K562 (cell line): ENCODE measurements around the gene SOBP. TPM values are rescaled to one million over a fixed set of nuclear protein-coding genes. Genes with fewer than 3 reads are reported as not detected.

Experiments used
- CEBPG ChIP-seq, 3 experiments: fragments of 200-800 bp in 1 of 3; sonication (Bioruptor generic) in 1 of 3; sonication (generic) in 1 of 3; formaldehyde crosslinking in 1 of 3; IDR thresholded peaks in 2 of 3; conservative IDR thresholded peaks in 1 of 3; 2 replicates each; pipeline versions ENCODE4 v1.6.1 to v1.8.0; 2016 to 2022; ENCODE audit warnings: missing compliant biosample characterization in 2 of 3, missing genetic modification characterization in 2 of 3, mild to moderate bottlenecking in 1 of 3, missing genetic modification reagents in 1 of 3
- GABPA ChIP-seq: fragments of 200-800 bp; sonication (Bioruptor generic); conservative IDR thresholded peaks from 2 replicates; pipeline ENCODE4 v1.6.1; 2016; ENCODE audit warnings: low read depth, missing genetic modification characterization, missing compliant biosample characterization
- PTBP1 ChIP-seq: fragments of 200-400 bp; formaldehyde crosslinking; IDR thresholded peaks from 2 replicates; pipeline ENCODE4 v1.6.1; 2017; ENCODE audit warnings: low read depth, low read length
- SREBF2 ChIP-seq: sonication (generic); formaldehyde crosslinking; IDR thresholded peaks from 2 replicates; pipeline ENCODE4 v1.4.0; 2020; ENCODE audit warnings: mild to moderate bottlenecking, missing genetic modification reagents
- TBP ChIP-seq: optimal IDR thresholded peaks from 2 replicates; pipeline ENCODE3; 2011; ENCODE audit warnings: low read depth, low read length, improper control_type of control experiment
- ZNF239 ChIP-seq: fragments of 250-450 bp; sonication (Bioruptor Pico); IDR thresholded peaks from 2 replicates; pipeline ENCODE4 v1.4.0; 2020; ENCODE audit warnings: mild to moderate bottlenecking
- polyA plus RNA-seq, 8 experiments: library from polyadenylated mRNA; depleted of rRNA in 4 of 8; stranded (reverse) in 5 of 8; unstranded in 3 of 8; fragments of >200 nt; fragmentation: Nextera tagmentation in 2 of 8; fragmentation: Illumina TruSeq in 1 of 8; extraction: Ambion mirVana in 2 of 8; extraction: Trizol in 1 of 8; gene quantifications; 2 replicates each; pipeline versions ENCODE4 v1.2.1 to v1.2.3, GENCODE V29; 2011 to 2014; ENCODE audit warnings: inconsistent platforms in 1 of 8, missing spikeins in 1 of 8
- total RNA-seq, 7 experiments: library from RNA; depleted of rRNA in 6 of 7; stranded (reverse); fragments of >200 nt in 6 of 7; fragmentation: Illumina TruSeq in 2 of 7; extraction: Trizol in 2 of 7; gene quantifications; 2 replicates each; pipeline versions ENCODE4 v1.2.1 to v1.2.3, GENCODE V29; 2011 to 2021; ENCODE audit warnings: low replicate concordance in 1 of 7
- TF ChIP-seq, protein P1 (sequence below): fragments of 150-350 bp; conservative IDR thresholded peaks from 2 replicates; pipeline ENCODE4 v1.6.1; 2014; ENCODE audit warnings: low read length
- TF ChIP-seq, protein P2 (sequence below): sonication (generic); formaldehyde crosslinking; IDR thresholded peaks from 2 replicates; pipeline ENCODE4 v1.8.0; 2023; ENCODE audit warnings: mild to moderate bottlenecking, missing genetic modification reagents

SOBP gene
- total and polyA plus RNA-seq, 9 of the 15 experiments (the other 6 are each of a cell fraction or from before 2014, with no cell fraction given) = 0.16 TPM; not detected in 8

DNA sequence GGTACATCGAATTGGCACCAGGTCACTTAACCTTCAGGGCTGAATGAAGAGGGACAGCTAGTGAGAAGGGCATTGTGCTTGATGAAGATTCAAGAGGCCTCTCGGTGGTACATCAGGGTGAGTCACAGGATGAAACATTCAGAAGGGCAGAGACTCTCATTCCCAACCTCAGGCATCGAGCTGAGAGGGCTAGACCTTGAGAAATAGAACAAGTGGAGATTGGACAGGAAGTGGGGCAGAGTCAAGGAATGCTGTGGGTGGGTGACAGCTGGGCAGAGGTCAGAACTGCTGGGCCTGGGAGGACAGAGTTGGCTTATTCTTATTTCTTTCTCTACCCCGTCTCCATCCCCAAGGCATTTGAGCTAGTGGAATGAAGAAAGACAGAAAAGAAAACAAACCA is 208.2 kb downstream of the SOBP start (continued):
- TF ChIP-seq, protein P1, sequence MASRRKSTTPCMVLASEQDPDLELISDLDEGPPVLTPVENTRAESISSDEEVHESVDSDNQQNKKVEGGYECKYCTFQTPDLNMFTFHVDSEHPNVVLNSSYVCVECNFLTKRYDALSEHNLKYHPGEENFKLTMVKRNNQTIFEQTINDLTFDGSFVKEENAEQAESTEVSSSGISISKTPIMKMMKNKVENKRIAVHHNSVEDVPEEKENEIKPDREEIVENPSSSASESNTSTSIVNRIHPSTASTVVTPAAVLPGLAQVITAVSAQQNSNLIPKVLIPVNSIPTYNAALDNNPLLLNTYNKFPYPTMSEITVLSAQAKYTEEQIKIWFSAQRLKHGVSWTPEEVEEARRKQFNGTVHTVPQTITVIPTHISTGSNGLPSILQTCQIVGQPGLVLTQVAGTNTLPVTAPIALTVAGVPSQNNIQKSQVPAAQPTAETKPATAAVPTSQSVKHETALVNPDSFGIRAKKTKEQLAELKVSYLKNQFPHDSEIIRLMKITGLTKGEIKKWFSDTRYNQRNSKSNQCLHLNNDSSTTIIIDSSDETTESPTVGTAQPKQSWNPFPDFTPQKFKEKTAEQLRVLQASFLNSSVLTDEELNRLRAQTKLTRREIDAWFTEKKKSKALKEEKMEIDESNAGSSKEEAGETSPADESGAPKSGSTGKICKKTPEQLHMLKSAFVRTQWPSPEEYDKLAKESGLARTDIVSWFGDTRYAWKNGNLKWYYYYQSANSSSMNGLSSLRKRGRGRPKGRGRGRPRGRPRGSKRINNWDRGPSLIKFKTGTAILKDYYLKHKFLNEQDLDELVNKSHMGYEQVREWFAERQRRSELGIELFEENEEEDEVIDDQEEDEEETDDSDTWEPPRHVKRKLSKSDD = no peak
- no peak for TF ChIP-seq ZNF239 (CRISPR knock-in tag)
- no peak for TF ChIP-seq TBP
- TF ChIP-seq GABPA = no peak
- no peak for TF ChIP-seq PTBP1
- no peak for TF ChIP-seq CEBPG (CRISPR knock-in tag; IDR thresholded peaks at IDR 0.05)
- no peak for TF ChIP-seq CEBPG (tag; conservative IDR thresholded peaks at IDR 0.05 in 1 of 2, IDR thresholded peaks at IDR 0.05 in 1 of 2)
- TF ChIP-seq SREBF2 (CRISPR knock-in tag) = no peak
- TF ChIP-seq, protein P2, sequence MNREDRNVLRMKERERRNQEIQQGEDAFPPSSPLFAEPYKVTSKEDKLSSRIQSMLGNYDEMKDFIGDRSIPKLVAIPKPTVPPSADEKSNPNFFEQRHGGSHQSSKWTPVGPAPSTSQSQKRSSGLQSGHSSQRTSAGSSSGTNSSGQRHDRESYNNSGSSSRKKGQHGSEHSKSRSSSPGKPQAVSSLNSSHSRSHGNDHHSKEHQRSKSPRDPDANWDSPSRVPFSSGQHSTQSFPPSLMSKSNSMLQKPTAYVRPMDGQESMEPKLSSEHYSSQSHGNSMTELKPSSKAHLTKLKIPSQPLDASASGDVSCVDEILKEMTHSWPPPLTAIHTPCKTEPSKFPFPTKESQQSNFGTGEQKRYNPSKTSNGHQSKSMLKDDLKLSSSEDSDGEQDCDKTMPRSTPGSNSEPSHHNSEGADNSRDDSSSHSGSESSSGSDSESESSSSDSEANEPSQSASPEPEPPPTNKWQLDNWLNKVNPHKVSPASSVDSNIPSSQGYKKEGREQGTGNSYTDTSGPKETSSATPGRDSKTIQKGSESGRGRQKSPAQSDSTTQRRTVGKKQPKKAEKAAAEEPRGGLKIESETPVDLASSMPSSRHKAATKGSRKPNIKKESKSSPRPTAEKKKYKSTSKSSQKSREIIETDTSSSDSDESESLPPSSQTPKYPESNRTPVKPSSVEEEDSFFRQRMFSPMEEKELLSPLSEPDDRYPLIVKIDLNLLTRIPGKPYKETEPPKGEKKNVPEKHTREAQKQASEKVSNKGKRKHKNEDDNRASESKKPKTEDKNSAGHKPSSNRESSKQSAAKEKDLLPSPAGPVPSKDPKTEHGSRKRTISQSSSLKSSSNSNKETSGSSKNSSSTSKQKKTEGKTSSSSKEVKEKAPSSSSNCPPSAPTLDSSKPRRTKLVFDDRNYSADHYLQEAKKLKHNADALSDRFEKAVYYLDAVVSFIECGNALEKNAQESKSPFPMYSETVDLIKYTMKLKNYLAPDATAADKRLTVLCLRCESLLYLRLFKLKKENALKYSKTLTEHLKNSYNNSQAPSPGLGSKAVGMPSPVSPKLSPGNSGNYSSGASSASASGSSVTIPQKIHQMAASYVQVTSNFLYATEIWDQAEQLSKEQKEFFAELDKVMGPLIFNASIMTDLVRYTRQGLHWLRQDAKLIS (CRISPR knock-in tag) = no peak
